Cardiac muscle cell (in vitro differentiated cells and primary cell): ENCODE data around the gene PTGDS. TPM values are rescaled to one million over a fixed set of nuclear protein-coding genes. Genes with fewer than 3 reads are reported as not detected.
"Not testable (repeated sequence)": the region's sequence is repeated elsewhere in the genome, so short reads cannot be mapped to it uniquely, and the experiment has no call there.

Experiments
- DNase-seq, 2 donors: peaks; one replicate each; pipeline versions ENCODE4 v3.0.0 to v3.0.0-alpha.2; 2010 to 2017; ENCODE audit warnings: low read depth in 1 of 2, low spot score in 1 of 2
- H3K27ac ChIP-seq: fragments of 200-600 bp; sonication (generic); 2 replicates; pipeline ENCODE4 v1.5.1; 2016
- H3K27me3 ChIP-seq: fragments of 200-600 bp; sonication (generic); 2 replicates; pipeline ENCODE4 v1.6.0; 2016; ENCODE audit warnings: control low read depth
- H3K36me3 ChIP-seq: fragments of 200-600 bp; sonication (generic); 2 replicates; pipeline ENCODE4 v1.5.1; 2016; ENCODE audit warnings: control low read depth
- H3K4me1 ChIP-seq: fragments of 200-600 bp; sonication (generic); 2 replicates; pipeline ENCODE4 v1.8.1; 2017; ENCODE audit warnings: low read depth, mild to moderate bottlenecking, mixed run types
- H3K4me3 ChIP-seq: fragments of 200-600 bp; sonication (generic); 2 replicates; pipeline ENCODE4 v1.5.1; 2016; ENCODE audit warnings: mild to moderate bottlenecking
- H3K9me3 ChIP-seq: fragments of 200-600 bp; sonication (generic); 2 replicates; pipeline ENCODE4 v1.5.1; 2017; ENCODE audit warnings: low read depth, mild to moderate bottlenecking, control low read depth
- polyA plus RNA-seq: library from polyadenylated mRNA; unstranded; fragments of >200 nt; fragmentation: Nextera tagmentation; extraction: Ambion mirVana; gene quantifications from 2 replicates; pipeline ENCODE4 v1.2.1, GENCODE V29; 2016
- total RNA-seq: library from RNA; depleted of rRNA; stranded (reverse); fragments of >200 nt; gene quantifications from 2 replicates; pipeline ENCODE4 v1.2.3, GENCODE V29; 2016
- TF ChIP-seq, protein P1 (sequence below): IDR thresholded peaks from 2 replicates; pipeline ENCODE4 v1.5.1; 2012; ENCODE audit warnings: low read depth, mild to moderate bottlenecking, low read length

PTGDS gene
- total and polyA plus RNA-seq, 2 experiments from 2014 or later, result 3.4 to 3.9 TPM

GRCh38 chr9:137004285-137004684 is 27.0 kb downstream of the PTGDS start:
- H3K36me3 ChIP-seq, H3K4me1 ChIP-seq, H3K4me3 ChIP-seq, H3K27ac ChIP-seq, H3K9me3 ChIP-seq, H3K27me3 ChIP-seq, DNase-seq: not testable (repeated sequence)
- TF ChIP-seq, protein P1, sequence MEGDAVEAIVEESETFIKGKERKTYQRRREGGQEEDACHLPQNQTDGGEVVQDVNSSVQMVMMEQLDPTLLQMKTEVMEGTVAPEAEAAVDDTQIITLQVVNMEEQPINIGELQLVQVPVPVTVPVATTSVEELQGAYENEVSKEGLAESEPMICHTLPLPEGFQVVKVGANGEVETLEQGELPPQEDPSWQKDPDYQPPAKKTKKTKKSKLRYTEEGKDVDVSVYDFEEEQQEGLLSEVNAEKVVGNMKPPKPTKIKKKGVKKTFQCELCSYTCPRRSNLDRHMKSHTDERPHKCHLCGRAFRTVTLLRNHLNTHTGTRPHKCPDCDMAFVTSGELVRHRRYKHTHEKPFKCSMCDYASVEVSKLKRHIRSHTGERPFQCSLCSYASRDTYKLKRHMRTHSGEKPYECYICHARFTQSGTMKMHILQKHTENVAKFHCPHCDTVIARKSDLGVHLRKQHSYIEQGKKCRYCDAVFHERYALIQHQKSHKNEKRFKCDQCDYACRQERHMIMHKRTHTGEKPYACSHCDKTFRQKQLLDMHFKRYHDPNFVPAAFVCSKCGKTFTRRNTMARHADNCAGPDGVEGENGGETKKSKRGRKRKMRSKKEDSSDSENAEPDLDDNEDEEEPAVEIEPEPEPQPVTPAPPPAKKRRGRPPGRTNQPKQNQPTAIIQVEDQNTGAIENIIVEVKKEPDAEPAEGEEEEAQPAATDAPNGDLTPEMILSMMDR, result peak; percentile 44

GRCh38 chr9:137006116-137007003 is 29.1 kb downstream of the PTGDS start:
- TF ChIP-seq, protein P1, result no peak
- Histone ChIP-seq H3K9me3 (no peaks in the 10 kb centered on the region), H3K27me3 (no peaks in the 10 kb centered on the region), H3K4me3 (no peak overlapping the region), H3K27ac (no peak overlapping the region), H3K4me1 (no peaks in the 10 kb centered on the region), H3K36me3 (no peaks in the 10 kb centered on the region)
- DNase-seq, result peak in 1 of 2 donors; percentile 73

GRCh38 chr9:137007108-137007815 is 30.0 kb downstream of the PTGDS start:
- Histone ChIP-seq H3K4me3 (no peak overlapping the region), H3K9me3 (no peaks in the 10 kb centered on the region), H3K36me3 (peaks cover 1% of the 10 kb centered on the region), H3K27ac (no peak overlapping the region), H3K4me1 (no peaks in the 10 kb centered on the region), H3K27me3 (no peaks in the 10 kb centered on the region)
- TF ChIP-seq, protein P1, result no peak
- DNase-seq, result no peak

- Histone ChIP-seq H3K27ac (no peak overlapping the region), H3K4me1 (no peaks in the 10 kb centered on the region), H3K9me3 (no peaks in the 10 kb centered on the region), H3K36me3 (peaks cover 3% of the 10 kb centered on the region), H3K27me3 (no peaks in the 10 kb centered on the region), H3K4me3 (no peak overlapping the region)
- TF ChIP-seq, protein P1, result no peak
- DNase-seq, result no peak
These were observed 30.5 kb downstream of the PTGDS start for GRCh38 chr9:137007816-137008270.

DNA sequence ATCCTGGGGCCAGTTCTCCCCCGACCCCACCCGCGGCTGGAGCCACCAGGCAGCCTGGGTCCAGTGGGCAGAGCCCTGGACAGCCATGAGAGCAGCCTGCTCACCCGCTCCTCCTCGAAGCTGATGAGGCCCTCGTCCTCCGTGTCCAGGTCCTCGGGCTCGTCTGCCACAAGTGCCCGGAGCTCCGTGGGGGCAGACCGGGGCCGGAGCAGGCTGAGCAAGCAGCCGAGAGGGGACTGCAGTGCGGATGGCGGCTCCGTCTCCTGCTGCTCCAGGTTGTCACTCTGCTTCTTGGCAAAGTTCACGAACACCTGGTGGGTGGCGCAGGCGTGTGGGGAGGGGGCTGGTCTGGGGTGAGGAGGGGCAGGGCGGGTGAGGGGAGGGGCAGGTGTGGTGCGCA is 31.0 kb downstream of the PTGDS start:
- TF ChIP-seq, protein P1, result no peak
- H3K9me3 ChIP-seq, result no peaks in the 10 kb centered on the region

More for the DNA sequence above, 31.0 kb downstream of the PTGDS start:
- H3K27me3 ChIP-seq, result no peaks in the 10 kb centered on the region
- H3K27ac ChIP-seq, result no peak overlapping the region
- H3K36me3 ChIP-seq, result peaks cover 3% of the 10 kb centered on the region
- H3K4me1 ChIP-seq, result no peaks in the 10 kb centered on the region
- DNase-seq, result no peak
- H3K4me3 ChIP-seq, result no peak overlapping the region
